GM12872 (cell line): ENCODE data around the gene NOP9.

Experiments
- TF ChIP-seq, protein P1 (sequence below): IDR thresholded peaks from 3 replicates; pipeline ENCODE4 v1.5.1; 2011; ENCODE audit warnings: low read depth, mild to moderate bottlenecking, low read length, moderate library complexity; ENCODE audit not compliant: insufficient read depth

Gene NOP9

DNA sequence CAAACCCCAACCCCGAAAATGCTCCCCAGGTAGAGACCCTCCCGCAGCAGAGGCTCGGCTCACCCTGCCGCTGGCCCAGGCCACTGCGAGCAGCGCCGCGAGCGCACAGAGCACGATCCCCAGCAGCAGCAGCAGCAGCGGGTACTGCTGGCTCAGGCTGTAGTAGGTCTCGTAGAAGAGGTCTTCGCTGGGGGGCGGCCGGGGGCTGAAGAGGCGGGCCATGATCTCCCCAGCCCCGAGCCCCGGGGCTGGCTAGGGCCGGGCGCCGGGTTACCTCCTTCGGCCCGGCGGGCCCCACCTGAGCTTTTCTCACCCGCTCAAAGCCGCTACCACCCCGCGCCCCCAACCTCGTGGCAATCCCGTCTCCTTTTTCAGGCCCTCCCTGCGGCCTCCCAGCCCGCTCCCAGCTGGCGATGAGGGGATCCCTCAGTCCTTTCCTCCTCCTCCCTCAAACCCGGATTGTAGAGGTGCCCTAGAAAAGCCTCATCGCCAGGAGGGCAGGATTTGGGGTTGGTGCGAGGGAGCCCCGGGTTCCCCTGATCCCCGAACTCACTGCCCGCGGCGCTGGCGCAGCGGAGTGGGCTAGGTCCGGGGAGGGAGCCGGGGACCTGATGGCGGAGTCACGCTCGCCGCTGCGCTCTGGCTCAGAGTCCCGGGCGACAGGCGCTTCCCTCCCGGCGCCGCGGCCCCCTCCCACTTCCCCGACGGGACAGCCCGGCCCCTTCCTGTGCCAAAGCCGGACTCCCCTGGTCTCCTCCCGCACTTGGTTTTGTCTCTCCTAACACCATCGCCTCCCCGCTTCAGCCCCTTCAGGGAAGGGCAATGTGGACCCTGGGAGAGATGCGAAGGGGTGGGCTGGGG is 35.0 kb downstream of the NOP9 start, which contains the start of gene ADCY4:
Gene ADCY4, minus strand, starts transcription at position 641 of the 861 bp plus-strand sequence. Its CDS starts 419 bp downstream, at position 222.
- TF ChIP-seq, protein P1, sequence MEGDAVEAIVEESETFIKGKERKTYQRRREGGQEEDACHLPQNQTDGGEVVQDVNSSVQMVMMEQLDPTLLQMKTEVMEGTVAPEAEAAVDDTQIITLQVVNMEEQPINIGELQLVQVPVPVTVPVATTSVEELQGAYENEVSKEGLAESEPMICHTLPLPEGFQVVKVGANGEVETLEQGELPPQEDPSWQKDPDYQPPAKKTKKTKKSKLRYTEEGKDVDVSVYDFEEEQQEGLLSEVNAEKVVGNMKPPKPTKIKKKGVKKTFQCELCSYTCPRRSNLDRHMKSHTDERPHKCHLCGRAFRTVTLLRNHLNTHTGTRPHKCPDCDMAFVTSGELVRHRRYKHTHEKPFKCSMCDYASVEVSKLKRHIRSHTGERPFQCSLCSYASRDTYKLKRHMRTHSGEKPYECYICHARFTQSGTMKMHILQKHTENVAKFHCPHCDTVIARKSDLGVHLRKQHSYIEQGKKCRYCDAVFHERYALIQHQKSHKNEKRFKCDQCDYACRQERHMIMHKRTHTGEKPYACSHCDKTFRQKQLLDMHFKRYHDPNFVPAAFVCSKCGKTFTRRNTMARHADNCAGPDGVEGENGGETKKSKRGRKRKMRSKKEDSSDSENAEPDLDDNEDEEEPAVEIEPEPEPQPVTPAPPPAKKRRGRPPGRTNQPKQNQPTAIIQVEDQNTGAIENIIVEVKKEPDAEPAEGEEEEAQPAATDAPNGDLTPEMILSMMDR, result no peak

DNA sequence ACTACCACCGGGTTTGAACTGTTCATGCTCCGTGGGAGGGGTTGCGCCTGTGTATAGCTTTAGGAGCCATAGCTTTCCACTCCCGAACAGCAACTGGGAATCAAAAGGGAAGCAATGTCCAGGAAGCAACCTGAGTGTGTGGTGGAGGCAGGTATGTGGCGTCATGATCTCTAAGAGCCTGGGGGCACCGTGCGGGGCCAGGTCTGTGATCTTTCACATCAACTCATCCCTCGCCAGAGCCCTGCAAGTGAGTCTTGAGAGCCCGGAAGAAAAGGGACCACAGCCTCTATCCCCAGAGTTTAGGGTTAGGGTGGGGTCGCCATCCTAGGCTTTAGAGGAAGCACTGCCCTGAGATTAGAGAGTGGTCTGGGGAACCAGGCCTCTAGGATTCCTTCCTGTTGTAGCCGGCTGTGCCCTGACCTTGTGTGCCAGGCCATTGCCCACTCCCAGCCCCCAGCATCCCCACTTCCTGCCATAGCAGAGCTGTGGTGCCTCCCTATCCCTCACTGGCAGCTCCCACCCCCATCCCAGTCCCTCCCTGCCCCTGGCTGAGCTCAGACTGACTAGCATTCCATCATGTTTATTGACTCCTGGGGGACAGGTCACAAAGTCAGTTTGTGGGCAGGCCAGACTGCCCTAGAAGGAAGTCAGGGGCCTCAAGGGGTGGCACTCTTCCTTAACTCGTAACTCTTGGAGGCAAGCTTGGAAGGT is 36.0 kb downstream of the NOP9 start:
- TF ChIP-seq, protein P1, result no peak

DNA sequence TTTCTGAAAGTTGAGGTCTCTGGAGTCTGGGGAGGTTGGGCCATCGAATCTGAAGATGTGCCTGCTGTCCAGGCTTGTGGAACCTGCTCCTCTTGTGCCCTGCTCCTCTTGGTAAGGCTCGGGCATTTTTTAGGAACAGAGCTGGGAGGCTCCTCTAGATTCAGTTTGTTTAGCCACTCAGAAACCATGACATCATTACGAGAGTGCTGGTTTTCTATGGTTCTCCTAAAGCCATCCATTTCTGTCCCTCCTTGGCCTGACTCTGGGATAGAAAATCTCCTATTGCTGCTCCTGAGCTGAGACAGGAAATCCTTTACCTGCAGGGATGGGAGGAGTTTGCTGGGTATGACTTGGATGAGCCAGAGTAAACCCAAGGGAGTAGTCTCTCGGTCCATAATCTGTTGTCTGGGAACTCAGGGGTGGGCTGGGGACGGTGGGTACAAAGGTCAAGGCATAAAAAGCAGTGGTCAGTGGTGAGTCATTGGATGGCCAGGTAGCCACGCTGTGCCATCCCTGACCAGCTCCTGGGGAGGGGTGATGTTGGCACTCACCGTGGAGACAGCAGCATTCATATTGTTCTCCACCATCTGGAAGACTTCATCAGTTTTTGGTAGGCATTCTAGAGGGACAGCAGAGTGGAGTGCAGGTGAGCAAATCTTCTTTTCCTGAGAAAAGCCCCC is 37.6 kb downstream of the NOP9 start:
- TF ChIP-seq, protein P1, result no peak

DNA sequence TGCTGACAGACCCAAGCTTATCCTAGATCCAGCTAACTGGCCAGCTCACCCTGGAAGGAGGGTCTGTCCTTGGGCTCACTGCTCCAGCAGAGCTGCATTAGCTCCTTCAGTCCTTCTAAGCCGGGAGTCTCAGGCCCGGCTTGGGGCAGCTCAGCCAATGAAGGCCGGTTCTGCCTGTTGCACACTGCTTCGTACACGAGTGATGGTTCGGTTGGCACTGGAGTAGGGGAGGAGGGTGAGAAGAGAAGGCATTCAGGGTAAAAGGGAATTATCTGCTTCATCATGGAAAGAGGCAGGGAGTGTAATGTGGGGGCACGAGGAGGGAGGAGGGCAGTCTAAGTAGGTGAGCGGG is 38.1 kb downstream of the NOP9 start:
- TF ChIP-seq, protein P1, result no peak

DNA sequence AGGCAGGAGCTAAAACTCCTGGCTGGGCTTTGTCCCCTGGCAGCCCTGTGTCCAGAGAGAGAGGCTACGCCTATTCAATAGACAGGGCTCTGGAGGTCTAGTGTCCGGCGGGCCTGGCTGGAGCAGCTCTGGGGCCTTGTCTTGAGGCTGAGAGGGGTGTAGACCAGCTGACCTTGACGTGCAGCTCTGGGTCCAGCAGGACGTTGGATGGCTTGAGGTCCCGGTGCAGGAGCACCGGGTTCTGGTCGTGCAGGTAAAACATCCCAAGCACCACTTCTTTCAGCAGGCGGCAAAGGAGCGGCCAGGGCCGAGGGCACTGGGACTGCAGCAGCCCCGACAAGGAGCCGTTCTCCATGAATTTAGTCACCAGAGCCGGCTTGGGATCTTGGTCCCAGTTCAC is 39.2 kb downstream of the NOP9 start:
- TF ChIP-seq, protein P1, result no peak

DNA sequence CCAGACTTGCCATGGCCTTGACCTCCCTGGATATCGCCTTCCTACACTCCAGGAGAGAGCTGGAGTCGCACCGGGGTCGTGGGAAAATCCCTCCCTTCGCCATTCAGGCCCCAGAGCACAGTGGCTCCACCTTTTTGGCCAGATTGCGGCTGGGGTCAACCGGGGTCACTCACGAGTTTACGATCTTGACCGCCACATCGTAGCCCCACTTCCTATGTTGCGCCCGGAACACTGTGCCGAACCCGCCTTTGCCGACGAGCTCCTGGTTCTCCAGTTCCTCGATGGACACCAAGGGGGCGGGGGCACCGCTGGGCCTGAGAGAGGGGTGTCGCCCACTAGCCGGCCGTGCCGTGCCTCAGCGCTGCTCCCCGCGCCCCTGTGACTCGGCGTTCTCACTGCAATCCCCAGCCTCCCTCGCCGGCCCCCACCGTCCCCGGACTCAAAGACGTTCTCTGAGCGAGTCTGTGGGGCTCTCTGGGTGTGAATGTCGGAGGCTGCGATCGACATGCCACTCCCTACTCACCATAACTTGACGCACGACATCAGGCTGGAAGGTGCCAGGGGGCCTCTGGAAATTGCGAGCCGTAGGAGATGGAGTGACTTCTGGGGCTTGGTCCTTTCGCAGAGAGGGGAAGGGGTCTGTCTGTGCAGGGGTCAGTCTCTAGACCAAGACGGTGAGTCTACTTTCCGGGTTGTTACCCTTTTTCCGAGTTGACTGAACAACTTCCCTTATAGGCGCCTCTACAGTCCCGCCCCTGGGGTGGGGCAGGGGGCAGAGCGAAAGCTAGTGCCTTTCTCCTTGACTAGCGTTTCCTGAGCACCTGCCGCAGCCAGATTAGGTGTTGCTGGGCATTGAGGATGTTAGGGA is 39.9 kb downstream of the NOP9 start, which contains the start of gene RIPK3:
Gene RIPK3, minus strand, starts transcription at position 708 of the 868 bp plus-strand sequence. Its CDS starts 165 bp downstream, at position 543.
- TF ChIP-seq, protein P1, result no peak
